ENCODE results near the gene AIFM1. TPM values are rescaled to one million over a fixed set of nuclear protein-coding genes. Genes with fewer than 3 reads are reported as not detected.

AIFM1 gene
- 15.7 TPM for total RNA-seq

GRCh38 chrX:130165703-130166502 is at the start of gene AIFM1:
AIFM1 (minus strand) TSS chrX:130165841; CDS start chrX:130165656, 185 bp downstream.
- ATAC-seq = peak; percentile 98
- intact Hi-C loops (cut with DNase I) = no loop called here
- peak; percentile 93 for DNase-seq (ENCODE audit: low spot score)

- no peak for ATAC-seq
- DNase-seq (ENCODE audit: low spot score) = no peak
- intact Hi-C loops (cut with DNase I) = no loop called here
Measured at GRCh38 chrX:130213376-130213775, 47.7 kb upstream of the AIFM1 start.

- intact Hi-C loops (cut with DNase I) = no loop called here
- DNase-seq (ENCODE audit: low spot score) = no peak
- no peak for ATAC-seq
Measured at GRCh38 chrX:130212371-130212770, 46.7 kb upstream of the AIFM1 start.

GRCh38 chrX:130211415-130212186 is 46.0 kb upstream of the AIFM1 start:
- no peak for DNase-seq (ENCODE audit: low spot score)
- intact Hi-C loops (cut with DNase I) = no loop called here

GRCh38 chrX:130204647-130205046 is 39.0 kb upstream of the AIFM1 start:
- no peak for ATAC-seq
- DNase-seq (ENCODE audit: low spot score) = no peak
- intact Hi-C loops (cut with DNase I) = no loop called here

More at GRCh38 chrX:130211415-130212186, 46.0 kb upstream of the AIFM1 start:
- no peak for ATAC-seq

GRCh38 chrX:130197464-130197863 is 31.8 kb upstream of the AIFM1 start:
- no peak for ATAC-seq
- intact Hi-C loops (cut with DNase I) = no loop called here
- no peak for DNase-seq (ENCODE audit: low spot score)

GRCh38 chrX:130196466-130196865 is 30.8 kb upstream of the AIFM1 start:
- ATAC-seq = no peak
- intact Hi-C loops (cut with DNase I) = no loop called here
- no peak for DNase-seq (ENCODE audit: low spot score)

GRCh38 chrX:130190801-130191200 is 25.2 kb upstream of the AIFM1 start:
- DNase-seq (ENCODE audit: low spot score) (no peak), ATAC-seq (no peak)
- intact Hi-C loops (cut with DNase I) = no loop called here

- ATAC-seq (no peak), DNase-seq (ENCODE audit: low spot score) (no peak)
- intact Hi-C loops (cut with DNase I) = no loop called here
Measured at GRCh38 chrX:130186651-130187050, 21.0 kb upstream of the AIFM1 start.

- no peak for DNase-seq (ENCODE audit: low spot score)
- intact Hi-C loops (cut with DNase I) = no loop called here
- ATAC-seq = no peak
Measured at GRCh38 chrX:130184857-130185256, 19.2 kb upstream of the AIFM1 start.

GRCh38 chrX:130184168-130184567 is 18.5 kb upstream of the AIFM1 start:
- intact Hi-C loops (cut with DNase I) = no loop called here
- ATAC-seq = no peak
- no peak for DNase-seq (ENCODE audit: low spot score)

- DNase-seq (ENCODE audit: low spot score) (no peak), ATAC-seq (no peak)
- intact Hi-C loops (cut with DNase I) = no loop called here
Measured at GRCh38 chrX:130179579-130180215, 14.1 kb upstream of the AIFM1 start.

- ATAC-seq = no peak
- no peak for DNase-seq (ENCODE audit: low spot score)
- intact Hi-C loops (cut with DNase I) = no loop called here
Measured at GRCh38 chrX:130179170-130179569, 13.5 kb upstream of the AIFM1 start.

- intact Hi-C loops (cut with DNase I) = no loop called here
- no peak for DNase-seq (ENCODE audit: low spot score)
Measured at GRCh38 chrX:130176942-130177341, 11.3 kb upstream of the AIFM1 start.

GRCh38 chrX:130176354-130176776 is 10.7 kb upstream of the AIFM1 start:
- intact Hi-C loops (cut with DNase I) = no loop called here
- no peak for DNase-seq (ENCODE audit: low spot score)
- ATAC-seq = no peak

More at GRCh38 chrX:130176942-130177341, 11.3 kb upstream of the AIFM1 start:
- ATAC-seq = no peak

GRCh38 chrX:130174937-130175336 is 9.3 kb upstream of the AIFM1 start:
- intact Hi-C loops (cut with DNase I) = no loop called here
- ATAC-seq (no peak), DNase-seq (ENCODE audit: low spot score) (no peak)

- DNase-seq (ENCODE audit: low spot score) (no peak), ATAC-seq (peak; percentile 78)
Measured at GRCh38 chrX:130174045-130174704, 8.5 kb upstream of the AIFM1 start.

GRCh38 chrX:130173190-130173895 is 7.7 kb upstream of the AIFM1 start:
- intact Hi-C loops (cut with DNase I) = no loop called here
- ATAC-seq = peak; percentile 66
- DNase-seq (ENCODE audit: low spot score) = no peak

More at GRCh38 chrX:130174045-130174704, 8.5 kb upstream of the AIFM1 start:
- intact Hi-C loops (cut with DNase I) = no loop called here
